22Rv1 (cell line): ENCODE data around the gene PHACTR1.

Experiments used
- CTCF ChIP-seq: fragments of 450-650 bp; IDR thresholded peaks from 2 replicates; pipeline ENCODE4 v1.5.1; 2017; ENCODE audit warnings: mild to moderate bottlenecking
- ZFX ChIP-seq: fragments of 450-650 bp; IDR thresholded peaks from 2 replicates; pipeline ENCODE4 v1.6.1; 2017; ENCODE audit warnings: antibody characterized with exemption, borderline replicate concordance

- TF ChIP-seq CTCF (no peak), ZFX (no peak)
Measured at GRCh38 chr6:12895721-12896120, 179.2 kb downstream of the PHACTR1 start.
